GM12878 (cell line): ENCODE results near the gene CRYBB1. TPM values are rescaled to one million over a fixed set of nuclear protein-coding genes. Genes with fewer than 3 reads are reported as not detected.

ENCODE experiments used
- ATAC-seq: fragments of 200-7000 bp; cut with Tn5 transposase; 3 replicates; pipeline ENCODE4 v1.9.1; 2020; ENCODE audit warnings: mild to moderate bottlenecking, moderate library complexity
- BruUV-seq: library from RNA; stranded (reverse); fragments of 400-500 nt; replicated peaks from 2 replicates; lab custom pipeline; 2021; lab: Mats Ljungman, UMichigan
- CTCF ChIA-PET: fragments of 300-600 bp; sonication (Branson Sonifier 250); formaldehyde crosslinking; extraction: SDS; loops from one replicate; lab custom pipeline; 2021; ENCODE audit warnings: inconsistent platforms; lab: Yijun Ruan, JAX
- POLR2A ChIA-PET: fragments of 350-600 bp; formaldehyde crosslinking; extraction: SDS; loops from one replicate; lab custom pipeline; 2021; ENCODE audit warnings: inconsistent platforms; lab: Charles Lee
- RAD21 ChIA-PET: fragments of 300-600 bp; sonication (Branson Sonifier 250); formaldehyde crosslinking; loops from one replicate; lab custom pipeline; 2023; ENCODE audit warnings: antibody characterized with exemption; ENCODE audit not compliant: unreplicated experiment; lab: Charles Lee
- SMC1A ChIA-PET: fragments of 300-600 bp; sonication (Branson Sonifier 250); formaldehyde crosslinking; loops from one replicate; lab custom pipeline; 2023; ENCODE audit not compliant: unreplicated experiment, uncharacterized antibody; lab: Charles Lee
- DNase-seq: peaks from one replicate; pipeline ENCODE4 v3.0.0-alpha.2; 2011; ENCODE audit warnings: low read depth, low spot score
- FAIRE-seq: peaks from 3 replicates; lab custom pipeline; 2011; peaks lifted over from hg19 to GRCh38; lab: Jason Lieb, UNC
- H2AFZ ChIP-seq: 2 replicates; pipeline ENCODE4 v1.6.0; 2011; ENCODE audit warnings: low read depth, low read length, control low read depth; ENCODE audit not compliant: control insufficient read depth
- H3K27ac ChIP-seq: 2 replicates; pipeline ENCODE4 v1.5.1; 2011; ENCODE audit warnings: control low read depth; ENCODE audit not compliant: control insufficient read depth, insufficient read depth
- H3K27me3 ChIP-seq, 2 experiments: replicated peaks in 1 of 2; 2 replicates each; pipeline versions ENCODE4 v1.6.0 to v1.6.1; 2011; ENCODE audit warnings: low read length in 1 of 2; ENCODE audit not compliant: control insufficient read depth in 2 of 2, insufficient read depth in 2 of 2
- H3K36me3 ChIP-seq, 2 experiments: 2 replicates each; pipeline ENCODE4 v1.5.1; 2011; ENCODE audit warnings: low read length in 1 of 2; ENCODE audit not compliant: control insufficient read depth in 2 of 2, insufficient read depth in 2 of 2
- H3K4me1 ChIP-seq: 2 replicates; pipeline ENCODE4 v1.6.1; 2011; ENCODE audit warnings: mild to moderate bottlenecking, low read length, moderate library complexity, mixed read lengths; ENCODE audit not compliant: control insufficient read depth, insufficient read depth
- H3K4me2 ChIP-seq: 2 replicates; pipeline ENCODE4 v1.6.0; 2011; ENCODE audit warnings: control low read depth; ENCODE audit not compliant: control insufficient read depth, insufficient read depth
- H3K4me3 ChIP-seq: fragments of 200-600 bp; sonication (generic); 2 replicates; pipeline ENCODE4 v1.5.1; 2016
- H3K79me2 ChIP-seq: 2 replicates; pipeline ENCODE4 v1.6.0; 2011; ENCODE audit warnings: low read length; ENCODE audit not compliant: control insufficient read depth, insufficient read depth
- H3K9ac ChIP-seq: 2 replicates; pipeline ENCODE4 v1.8.0; 2011; ENCODE audit warnings: low read length, control low read depth, mixed read lengths; ENCODE audit not compliant: control insufficient read depth, insufficient read depth
- H3K9me3 ChIP-seq: replicated peaks from 3 replicates; pipeline ENCODE4 v1.5.1; 2011; ENCODE audit warnings: mild to moderate bottlenecking, low read length; ENCODE audit not compliant: control insufficient read depth, insufficient read depth
- H4K20me1 ChIP-seq: 2 replicates; pipeline ENCODE4 v1.6.0; 2011; ENCODE audit not compliant: control insufficient read depth, insufficient read depth
- RAD21 ChIP-seq: IDR thresholded peaks from 2 replicates; pipeline ENCODE4 v1.6.1; 2011; ENCODE audit warnings: mild to moderate bottlenecking, low read depth, low read length, moderate library complexity; ENCODE audit not compliant: insufficient read depth
- SMC3 ChIP-seq: IDR thresholded peaks from 2 replicates; pipeline ENCODE4 v1.6.1; 2011; ENCODE audit warnings: low read length, improper control_type of control experiment, borderline replicate concordance
- TCF7 ChIP-seq: IDR thresholded peaks from 2 replicates; pipeline ENCODE4 v1.6.1; 2014; ENCODE audit warnings: antibody characterized with exemption, borderline replicate concordance
- ZNF384 ChIP-seq: IDR thresholded peaks from 2 replicates; pipeline ENCODE4 v1.6.1; 2012; ENCODE audit warnings: low read depth, mild to moderate bottlenecking, low read length, improper control_type of control experiment, borderline replicate concordance
- WGBS: methylation state at CpG from one replicate; pipeline ENCODE4 v1.1.6; 2016; ENCODE audit warnings: low lambda C conversion rate; ENCODE audit not compliant: insufficient replicate concordance, insufficient coverage; ENCODE audit errors: missing lambda C conversion rate; 5-methylcytosine and 5-hydroxymethylcytosine counted together
- in situ Hi-C: fragments of 300-500 bp; cut with MboI; formaldehyde crosslinking; loops from 9 replicates; pipeline ENCODE4 v1.14.3; 2018; ENCODE audit warnings: mixed read lengths
- intact Hi-C: fragments of 100-400 bp; cut with micrococcal nuclease; formaldehyde crosslinking; loops from one replicate; pipeline ENCODE4 v1.14.2; 2022; ENCODE audit not compliant: unreplicated experiment
- polyA plus RNA-seq, 11 experiments: library from polyadenylated mRNA; depleted of rRNA in 4 of 11; unstranded in 6 of 11; stranded (reverse) in 5 of 11; fragments of >200 nt; fragmentation: Nextera tagmentation in 4 of 11; fragmentation: Illumina TruSeq in 1 of 11; extraction: Ambion mirVana in 4 of 11; extraction: Trizol in 1 of 11; gene quantifications; 1 replicate in 1 of 11; 2 replicates in 10 of 11; pipeline versions ENCODE4 v1.2.1 to v1.2.3, GENCODE V29; 2011 to 2016; ENCODE audit warnings: inconsistent platforms in 2 of 11, missing spikeins in 2 of 11, low read depth in 1 of 11
- total RNA-seq, 4 experiments: library from RNA; depleted of rRNA in 3 of 4; stranded (reverse); fragments of >200 nt in 3 of 4; fragmentation: Illumina TruSeq in 1 of 4; extraction: Trizol in 1 of 4; gene quantifications; 2 replicates each; pipeline versions ENCODE4 v1.2.1 to v1.2.3, GENCODE V29; 2013 to 2021
- TF ChIP-seq, protein P1 (sequence below), 3 experiments: IDR thresholded peaks in 2 of 3; conservative IDR thresholded peaks in 1 of 3; 2 replicates each; pipeline ENCODE4 v1.5.1; 2011; ENCODE audit warnings: low read depth in 3 of 3, low read length in 3 of 3, mild to moderate bottlenecking in 3 of 3, control low read depth in 2 of 3, moderate library complexity in 2 of 3, inconsistent platforms in 1 of 3, mixed read lengths in 1 of 3; ENCODE audit not compliant: control insufficient read depth in 2 of 3, insufficient read depth in 1 of 3; ENCODE audit errors: extremely low read depth in 1 of 3

Gene CRYBB1
- total and polyA plus RNA-seq, 10 of the 15 experiments (the other 5 are each of a cell fraction or from before 2014, with no cell fraction given): 0.09 to 0.64 (median 0.23) TPM; not detected in 5

DNA sequence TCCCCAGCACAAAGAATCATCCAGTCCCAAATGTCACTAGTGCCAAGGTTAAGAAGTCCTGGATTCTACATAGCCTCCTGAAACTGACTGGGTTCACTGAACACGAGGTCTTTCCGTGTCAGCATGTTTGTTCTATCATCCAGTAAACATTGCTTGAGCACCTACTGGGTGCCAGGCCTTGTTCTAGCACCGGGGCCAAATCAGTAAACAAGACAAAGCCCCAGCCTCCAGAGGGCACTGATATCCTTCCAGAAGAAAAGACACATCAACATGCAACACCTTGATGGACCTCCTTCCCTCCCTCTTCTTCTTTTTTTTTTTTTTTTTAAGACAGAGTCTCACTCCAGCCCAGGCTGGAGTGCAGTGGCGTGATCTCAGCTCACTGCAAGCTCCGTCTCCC, 54.8 kb downstream of the CRYBB1 start:
- Histone ChIP-seq H3K36me3 (peaks cover 0 to 5% of the 10 kb centered on the region in 2 experiments; a peak in 2 of 4 replicates), H3K9ac (no peak overlapping the region), H3K4me2 (no peak overlapping the region), H2AFZ (no peak overlapping the region), H4K20me1 (no peaks in the 10 kb centered on the region), H3K79me2 (peaks cover 2% of the 10 kb centered on the region; the same call in 1 of the 2 replicates), H3K27ac (no peak overlapping the region), H3K9me3 (no peaks in the 10 kb centered on the region), H3K4me1 (no peaks in the 10 kb centered on the region), H3K4me3 (no peak overlapping the region), H3K27me3 (no peaks in the 10 kb centered on the region)
- RAD21 ChIA-PET: no interaction called here
- no TSS peak for BruUV-seq
- POLR2A ChIA-PET: no interaction called here
- WGBS: 77% methylated on average over 5 of the region's 5 CpGs
- FAIRE-seq (no peak), ATAC-seq (peak; percentile 47; the same call in 2 of the 3 replicates), DNase-seq (no peak)
- TF ChIP-seq RAD21: peak; percentile 54
- TF ChIP-seq, protein P1, sequence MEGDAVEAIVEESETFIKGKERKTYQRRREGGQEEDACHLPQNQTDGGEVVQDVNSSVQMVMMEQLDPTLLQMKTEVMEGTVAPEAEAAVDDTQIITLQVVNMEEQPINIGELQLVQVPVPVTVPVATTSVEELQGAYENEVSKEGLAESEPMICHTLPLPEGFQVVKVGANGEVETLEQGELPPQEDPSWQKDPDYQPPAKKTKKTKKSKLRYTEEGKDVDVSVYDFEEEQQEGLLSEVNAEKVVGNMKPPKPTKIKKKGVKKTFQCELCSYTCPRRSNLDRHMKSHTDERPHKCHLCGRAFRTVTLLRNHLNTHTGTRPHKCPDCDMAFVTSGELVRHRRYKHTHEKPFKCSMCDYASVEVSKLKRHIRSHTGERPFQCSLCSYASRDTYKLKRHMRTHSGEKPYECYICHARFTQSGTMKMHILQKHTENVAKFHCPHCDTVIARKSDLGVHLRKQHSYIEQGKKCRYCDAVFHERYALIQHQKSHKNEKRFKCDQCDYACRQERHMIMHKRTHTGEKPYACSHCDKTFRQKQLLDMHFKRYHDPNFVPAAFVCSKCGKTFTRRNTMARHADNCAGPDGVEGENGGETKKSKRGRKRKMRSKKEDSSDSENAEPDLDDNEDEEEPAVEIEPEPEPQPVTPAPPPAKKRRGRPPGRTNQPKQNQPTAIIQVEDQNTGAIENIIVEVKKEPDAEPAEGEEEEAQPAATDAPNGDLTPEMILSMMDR (IDR thresholded peaks at IDR 0.05 in 2 of 3, conservative IDR thresholded peaks at IDR 0.05 in 1 of 3; ENCODE audit: control insufficient read depth in 2 of 3, extremely low read depth in 1 of 3, insufficient read depth in 1 of 3, low read depth in 3 of 3, low read length in 3 of 3): peak; percentile 12 to 42 (median 21); a peak in 4 of 6 replicates
- no peak for TF ChIP-seq TCF7
- TF ChIP-seq SMC3: peak; percentile 57; the same call in 1 of the 2 replicates
- TF ChIP-seq ZNF384: peak; percentile 48; the same call in 1 of the 2 replicates
- intact Hi-C loops: no loop called here
- CTCF ChIA-PET: interaction anchor here (1.1 kb wide), 1 partner anchor 39 kb away, joined by 3 read pairs; no protein-coding TSS in a partner anchor
- in situ Hi-C loops: no loop called here
- SMC1A ChIA-PET: interaction anchor here (0.9 kb wide), 2 partner anchors 47 to 80 kb away, joined by 3 to 5 read pairs; no protein-coding TSS in a partner anchor
